H9 (cell line): ENCODE measurements around the gene USP13. TPM values are rescaled to one million over a fixed set of nuclear protein-coding genes. Genes with fewer than 3 reads are reported as not detected.

ENCODE experiments used
- DNase-seq: peaks from one replicate; pipeline ENCODE4 v3.0.0-alpha.2; 2017
- H2AFZ ChIP-seq: one replicate; pipeline ENCODE4 v1.6.1; 2013; ENCODE audit warnings: mild to moderate bottlenecking, low read length, control low read depth, moderate library complexity
- H2AK5ac ChIP-seq: 2 replicates; pipeline ENCODE4 v1.6.1; 2013; ENCODE audit warnings: low read length, control low read depth, mixed read lengths; ENCODE audit not compliant: insufficient read length
- H2BK120ac ChIP-seq: one replicate; pipeline ENCODE4 v1.6.1; 2013; ENCODE audit warnings: low read depth, mild to moderate bottlenecking, low read length, control low read depth, inconsistent platforms; ENCODE audit not compliant: poor library complexity, severe bottlenecking
- H2BK12ac ChIP-seq: 2 replicates; pipeline ENCODE4 v1.6.1; 2013; ENCODE audit warnings: low read length, control low read depth, mixed read lengths, low read depth; ENCODE audit not compliant: insufficient read length
- H2BK15ac ChIP-seq: 2 replicates; pipeline ENCODE4 v1.6.1; 2013; ENCODE audit warnings: low read depth, low read length, control low read depth
- H2BK20ac ChIP-seq: one replicate; pipeline ENCODE4 v1.6.1; 2013; ENCODE audit warnings: low read depth, mild to moderate bottlenecking, low read length, control low read depth, inconsistent platforms; ENCODE audit not compliant: poor library complexity, severe bottlenecking
- H2BK5ac ChIP-seq: 2 replicates; pipeline ENCODE4 v1.6.1; 2013; ENCODE audit warnings: low read length, control low read depth, mixed read lengths; ENCODE audit not compliant: insufficient read length
- H3K14ac ChIP-seq: 2 replicates; pipeline ENCODE4 v1.6.1; 2013; ENCODE audit warnings: low read length, control low read depth; ENCODE audit not compliant: insufficient read depth
- H3K18ac ChIP-seq: 2 replicates; pipeline ENCODE4 v1.6.1; 2013; ENCODE audit warnings: low read depth, mild to moderate bottlenecking, mixed read lengths, low read length, control low read depth; ENCODE audit not compliant: insufficient read length
- H3K23ac ChIP-seq: 2 replicates; pipeline ENCODE4 v1.6.1; 2013; ENCODE audit warnings: low read length, control low read depth, mixed read lengths, low read depth; ENCODE audit not compliant: insufficient read length
- H3K23me2 ChIP-seq: 2 replicates; pipeline ENCODE4 v1.6.1; 2013; ENCODE audit warnings: low read depth, mild to moderate bottlenecking, mixed read lengths, low read length, control low read depth; ENCODE audit not compliant: insufficient read length, poor library complexity, severe bottlenecking
- H3K27ac ChIP-seq: 2 replicates; pipeline ENCODE4 v1.5.1; 2013; ENCODE audit warnings: low read length, control low read depth, mixed read lengths, low read depth; ENCODE audit not compliant: insufficient read length
- H3K27me3 ChIP-seq: 2 replicates; pipeline ENCODE4 v1.6.1; 2013; ENCODE audit warnings: low read length, control low read depth, inconsistent platforms; ENCODE audit not compliant: insufficient read depth
- H3K4ac ChIP-seq: 2 replicates; pipeline ENCODE4 v1.6.1; 2013; ENCODE audit warnings: low read depth, mild to moderate bottlenecking, control low read depth, inconsistent platforms, low read length, moderate library complexity
- H3K4me1 ChIP-seq: 2 replicates; pipeline ENCODE4 v1.6.1; 2013; ENCODE audit warnings: low read length, control low read depth, inconsistent platforms; ENCODE audit not compliant: insufficient read depth
- H3K4me2 ChIP-seq: 2 replicates; pipeline ENCODE4 v1.6.1; 2013; ENCODE audit warnings: low read length, control low read depth, mixed read lengths; ENCODE audit not compliant: insufficient read length, insufficient read depth
- H3K56ac ChIP-seq: 2 replicates; pipeline ENCODE4 v1.6.1; 2013; ENCODE audit warnings: low read depth, mild to moderate bottlenecking, mixed read lengths, low read length, control low read depth; ENCODE audit not compliant: insufficient read length
- H3K79me1 ChIP-seq: 2 replicates; pipeline ENCODE4 v1.6.1; 2013; ENCODE audit warnings: low read depth, mild to moderate bottlenecking, moderate library complexity, low read length, control low read depth, inconsistent platforms; ENCODE audit not compliant: insufficient read depth, poor library complexity, severe bottlenecking
- H3K79me2 ChIP-seq: 2 replicates; pipeline ENCODE4 v1.6.1; 2013; ENCODE audit warnings: low read length, control low read depth, inconsistent platforms; ENCODE audit not compliant: insufficient read depth
- H3K9ac ChIP-seq: 2 replicates; pipeline ENCODE4 v1.6.1; 2013; ENCODE audit warnings: low read length, control low read depth, mixed read lengths; ENCODE audit not compliant: insufficient read length; ENCODE audit errors: extremely low read depth
- H3K9me3 ChIP-seq: one replicate; pipeline ENCODE4 v1.6.1; 2013; ENCODE audit warnings: low read depth, low read length, inconsistent platforms; ENCODE audit not compliant: control insufficient read depth
- H3T11ph ChIP-seq: one replicate; pipeline ENCODE4 v1.6.1; 2013; ENCODE audit warnings: mild to moderate bottlenecking, low read length, control low read depth, inconsistent platforms
- H4K20me1 ChIP-seq: one replicate; pipeline ENCODE4 v1.6.1; 2013; ENCODE audit not compliant: control insufficient read depth, insufficient read length, insufficient read depth
- H4K5ac ChIP-seq: 2 replicates; pipeline ENCODE4 v1.6.1; 2013; ENCODE audit warnings: low read depth, mild to moderate bottlenecking, mixed read lengths, low read length, control low read depth; ENCODE audit not compliant: insufficient read length
- H4K8ac ChIP-seq: replicated peaks from 2 replicates; pipeline ENCODE4 v1.6.1; 2013; ENCODE audit warnings: low read length, control low read depth, mixed read lengths, low read depth; ENCODE audit not compliant: insufficient read length
- H4K91ac ChIP-seq: 2 replicates; pipeline ENCODE4 v1.6.1; 2013; ENCODE audit warnings: low read depth, mild to moderate bottlenecking, moderate library complexity, mixed read lengths, low read length, control low read depth; ENCODE audit not compliant: insufficient read length
- H3K27ac Mint-ChIP-seq, 3 experiments: 2 replicates in 2 of 3; 3 replicates in 1 of 3; pipeline ENCODE4 v1.8.0; 2020 to 2021; ENCODE audit warnings: mixed read lengths in 3 of 3, mild to moderate bottlenecking in 1 of 3, moderate library complexity in 1 of 3
- H3K27me3 Mint-ChIP-seq: 2 replicates; pipeline ENCODE4 v1.8.0; 2021; ENCODE audit warnings: low read depth, mild to moderate bottlenecking, moderate library complexity, mixed read lengths
- H3K36me3 Mint-ChIP-seq, 3 experiments: 2 replicates in 2 of 3; 3 replicates in 1 of 3; pipeline ENCODE4 v1.8.0; 2020 to 2021; ENCODE audit warnings: low read depth in 3 of 3, mixed read lengths in 3 of 3; ENCODE audit not compliant: insufficient read depth in 1 of 3
- H3K4me1 Mint-ChIP-seq, 2 experiments: 2 replicates each; pipeline ENCODE4 v1.8.0; 2020; ENCODE audit warnings: mixed read lengths in 2 of 2
- H3K4me3 Mint-ChIP-seq, 2 experiments: 2 replicates in 1 of 2; 3 replicates in 1 of 2; pipeline ENCODE4 v1.8.0; 2020 to 2021; ENCODE audit warnings: mild to moderate bottlenecking in 2 of 2, mixed read lengths in 2 of 2, moderate library complexity in 1 of 2
- H3K9me3 Mint-ChIP-seq, 2 experiments: 2 replicates in 1 of 2; 3 replicates in 1 of 2; pipeline ENCODE4 v1.8.0; 2020; ENCODE audit warnings: mild to moderate bottlenecking in 2 of 2, mixed read lengths in 2 of 2, moderate library complexity in 1 of 2
- WGBS: extraction: QIAGEN DNeasy Blood & Tissue Kit; methylation state at CpG from one replicate; pipeline ENCODE4 v1.1.7; 2013; ENCODE audit warnings: missing lambda C conversion rate, low lambda C conversion rate, mixed read lengths; ENCODE audit not compliant: insufficient read length; ENCODE audit errors: extremely low coverage; 5-methylcytosine and 5-hydroxymethylcytosine counted together
- total RNA-seq: library from RNA; stranded (reverse); gene quantifications from 2 replicates; pipeline ENCODE4 v1.2.1, GENCODE V29; 2021
- TF ChIP-seq, protein P1 (sequence below): fragments of 200-600 bp; sonication (generic); conservative IDR thresholded peaks from 3 replicates; pipeline ENCODE4 v1.8.0; 2021; ENCODE audit warnings: antibody characterized with exemption, mild to moderate bottlenecking

USP13 gene
- total RNA-seq, 1 experiment from 2014 or later = 26.7 TPM

DNA sequence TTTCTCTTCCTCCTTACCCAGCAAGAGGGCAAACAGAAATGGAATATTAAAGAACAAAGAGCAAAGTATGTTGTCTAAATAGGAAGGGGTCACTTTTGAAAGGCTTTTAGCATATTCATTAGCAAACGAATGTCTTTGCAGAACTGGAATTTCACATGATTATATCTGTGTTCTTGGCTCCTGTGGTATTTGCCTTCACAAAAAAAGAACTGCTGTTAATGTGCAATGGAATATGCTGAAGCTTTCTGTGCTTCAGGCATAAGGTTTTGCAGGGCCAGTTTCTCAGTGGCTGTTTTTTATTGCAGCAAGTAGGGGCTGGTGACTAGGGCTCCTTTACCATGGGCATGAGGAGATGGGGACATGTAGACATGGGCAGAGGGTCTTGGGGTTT, 173.4 kb downstream of the USP13 start:
- Histone ChIP-seq H4K20me1 (no peaks in the 10 kb centered on the region), H2AK5ac (no peak overlapping the region), H3K9me3 (no peaks in the 10 kb centered on the region), H3K27me3 (no peaks in the 10 kb centered on the region), H3T11ph (no peak overlapping the region), H2BK12ac (no peak overlapping the region), H3K14ac (no peak overlapping the region), H3K56ac (no peak overlapping the region), H3K23me2 (no peaks in the 10 kb centered on the region), H3K4me1 (peaks cover 10% of the 10 kb centered on the region; the same call in 1 of the 2 replicates), H3K23ac (no peak overlapping the region), H4K8ac (no peak overlapping the region), H4K91ac (no peak overlapping the region), H3K18ac (no peak overlapping the region), H2BK15ac (no peak overlapping the region), H3K9ac (no peak overlapping the region), H3K4me2 (no peak overlapping the region), H3K27ac (no peak overlapping the region), H3K79me1 (no peaks in the 10 kb centered on the region), H4K5ac (no peak overlapping the region), H2BK120ac (no peak overlapping the region), H2AFZ (no peak overlapping the region), H3K79me2 (no peaks in the 10 kb centered on the region), H3K4ac (no peak overlapping the region), H2BK20ac (no peak overlapping the region), H2BK5ac (no peak overlapping the region)
- Mint-ChIP-seq H3K4me3 (no peak overlapping the region), H3K27me3 (no peaks in the 10 kb centered on the region), H3K9me3 (no peaks in the 10 kb centered on the region), H3K4me1 (peaks cover 26% of the 10 kb centered on the region in 2 experiments), H3K27ac (peak overlapping the region in 2 of 3 experiments; percentile 29 to 35; a peak in 3 of 7 replicates), H3K36me3 (no peaks in the 10 kb centered on the region)
- TF ChIP-seq, protein P1, sequence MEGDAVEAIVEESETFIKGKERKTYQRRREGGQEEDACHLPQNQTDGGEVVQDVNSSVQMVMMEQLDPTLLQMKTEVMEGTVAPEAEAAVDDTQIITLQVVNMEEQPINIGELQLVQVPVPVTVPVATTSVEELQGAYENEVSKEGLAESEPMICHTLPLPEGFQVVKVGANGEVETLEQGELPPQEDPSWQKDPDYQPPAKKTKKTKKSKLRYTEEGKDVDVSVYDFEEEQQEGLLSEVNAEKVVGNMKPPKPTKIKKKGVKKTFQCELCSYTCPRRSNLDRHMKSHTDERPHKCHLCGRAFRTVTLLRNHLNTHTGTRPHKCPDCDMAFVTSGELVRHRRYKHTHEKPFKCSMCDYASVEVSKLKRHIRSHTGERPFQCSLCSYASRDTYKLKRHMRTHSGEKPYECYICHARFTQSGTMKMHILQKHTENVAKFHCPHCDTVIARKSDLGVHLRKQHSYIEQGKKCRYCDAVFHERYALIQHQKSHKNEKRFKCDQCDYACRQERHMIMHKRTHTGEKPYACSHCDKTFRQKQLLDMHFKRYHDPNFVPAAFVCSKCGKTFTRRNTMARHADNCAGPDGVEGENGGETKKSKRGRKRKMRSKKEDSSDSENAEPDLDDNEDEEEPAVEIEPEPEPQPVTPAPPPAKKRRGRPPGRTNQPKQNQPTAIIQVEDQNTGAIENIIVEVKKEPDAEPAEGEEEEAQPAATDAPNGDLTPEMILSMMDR = no peak
- DNase-seq = no peak
- WGBS = no CpG with 5 or more reads among the region's 1 CpG
